SH-SY5Y (cell line): ENCODE measurements around the gene WDR46.

ENCODE experiments used
- GATA2 ChIP-seq: IDR thresholded peaks from 2 replicates; pipeline ENCODE4 v1.6.1; 2011; ENCODE audit warnings: mild to moderate bottlenecking, low read depth, low read length
- GATA3 ChIP-seq: IDR thresholded peaks from 2 replicates; pipeline ENCODE4 v1.6.1; 2011; ENCODE audit warnings: low read depth, mild to moderate bottlenecking, low read length, moderate library complexity

- TF ChIP-seq GATA2: no peak
- no peak for TF ChIP-seq GATA3
Observed at GRCh38 chr6:33312361-33313104, 23.5 kb upstream of the WDR46 start.
